Mucosa of descending colon (tissue), 3 donors: ENCODE results near the gene RXRG. TPM values are rescaled to one million over a fixed set of nuclear protein-coding genes. Genes with fewer than 3 reads are reported as not detected.

Source experiments
- ATAC-seq: fragments of 200-7000 bp; cut with Tn5 transposase; one replicate; pipeline ENCODE4 v1.9.1; 2020; ENCODE audit warnings: mild to moderate bottlenecking, moderate library complexity
- DNase-seq, 3 donors: peaks; one replicate each; pipeline ENCODE4 v3.0.0-alpha.2; 2020
- H3K36me3 ChIP-seq: fragments of 200-600 bp; one replicate; pipeline ENCODE4 v1.8.0; 2021; ENCODE audit warnings: low read depth, mild to moderate bottlenecking
- H3K4me1 ChIP-seq: fragments of 200-600 bp; one replicate; pipeline ENCODE4 v1.8.0; 2021; ENCODE audit warnings: low read depth, mild to moderate bottlenecking
- H3K4me3 ChIP-seq: fragments of 200-600 bp; one replicate; pipeline ENCODE4 v1.8.0; 2021; ENCODE audit warnings: mild to moderate bottlenecking
- H3K9me3 ChIP-seq: fragments of 200-600 bp; one replicate; pipeline ENCODE4 v1.8.0; 2021; ENCODE audit warnings: mild to moderate bottlenecking
- CTCF ChIP-seq: fragments of 200-600 bp; IDR thresholded peaks from one replicate; pipeline ENCODE4 v1.8.0; 2022; ENCODE audit warnings: antibody characterized with exemption, mild to moderate bottlenecking
- intact Hi-C, 2 donors: fragments of 100-400 bp; cut with DNase I in 1 of 2; cut with micrococcal nuclease in 1 of 2; formaldehyde crosslinking; loops; one replicate each; pipeline versions ENCODE4 v1.11.0 to v1.11.1; 2022; cut with DNase I, micrococcal nuclease
- total RNA-seq, 3 donors: library from RNA; stranded (reverse); fragmentation: NEBNext Ultra II Directional in 2 of 3; extraction: Animal tissue kit (Norgen Biotek cat#: 25700) in 2 of 3; gene quantifications; one replicate each; pipeline versions ENCODE4 v1.2.1 to v1.2.4, GENCODE V29; 2021 to 2023
- donor health status: DM: no; HTN: no; CAD: no; lungs with moderate emphysema.
- donor health status: DM: no; HTN: no; CAD: no.
- donor health status: DM: no; HTN: yes; CAD: no.

Gene RXRG
- total RNA-seq, 3 donors from 2014 or later: 0.29 to 1.8 (median 1.1) TPM

- Histone ChIP-seq H3K4me1 (no peaks in the 10 kb centered on the region), H3K9me3 (no peaks in the 10 kb centered on the region), H3K4me3 (no peak overlapping the region), H3K36me3 (no peaks in the 10 kb centered on the region)
- ATAC-seq: no peak
- intact Hi-C loops: no loop called here
- DNase-seq: no peak
- no peak for TF ChIP-seq CTCF
These were observed 63.0 kb downstream of the RXRG start for GRCh38 chr1:165381745-165382505.

- intact Hi-C loops: no loop called here
- Histone ChIP-seq H3K36me3 (no peaks in the 10 kb centered on the region), H3K4me3 (no peak overlapping the region), H3K9me3 (no peaks in the 10 kb centered on the region), H3K4me1 (peaks cover 11% of the 10 kb centered on the region)
- DNase-seq (no peak), ATAC-seq (peak; percentile 16)
- no peak for TF ChIP-seq CTCF
These were observed 68.1 kb downstream of the RXRG start for GRCh38 chr1:165376811-165377311.

- Histone ChIP-seq H3K36me3 (no peaks in the 10 kb centered on the region), H3K4me3 (no peak overlapping the region), H3K4me1 (peaks cover 11% of the 10 kb centered on the region), H3K9me3 (no peaks in the 10 kb centered on the region)
- peak; percentile 84 for ATAC-seq
- intact Hi-C loops: no loop called here
- peak; percentile 73 to 85 (median 76) for DNase-seq
- no peak for TF ChIP-seq CTCF
These were observed 68.7 kb downstream of the RXRG start for GRCh38 chr1:165376041-165376810.

GRCh38 chr1:165375623-165376022 lies 69.3 kb downstream of the RXRG start:
- H3K4me3 ChIP-seq: no peak overlapping the region
- no peak for TF ChIP-seq CTCF
- no peak for DNase-seq
- no peaks in the 10 kb centered on the region for H3K9me3 ChIP-seq
- no peaks in the 10 kb centered on the region for H3K36me3 ChIP-seq
- intact Hi-C loops: no loop called here
- peaks cover 11% of the 10 kb centered on the region for H3K4me1 ChIP-seq
- peak; percentile 15 for ATAC-seq

GRCh38 chr1:165371588-165372225 lies 73.2 kb downstream of the RXRG start:
- intact Hi-C loops: no loop called here
- ATAC-seq: no peak
- no peak for TF ChIP-seq CTCF

More at GRCh38 chr1:165371588-165372225, 73.2 kb downstream of the RXRG start:
- no peaks in the 10 kb centered on the region for H3K36me3 ChIP-seq
- DNase-seq: no peak
- peaks cover 11% of the 10 kb centered on the region for H3K4me1 ChIP-seq
- no peak overlapping the region for H3K4me3 ChIP-seq
- H3K9me3 ChIP-seq: no peaks in the 10 kb centered on the region
